HG03159 (cell line): Measurements from ENCODE around the gene RERG.
"Not testable (repeated sequence)": the region's sequence is repeated elsewhere in the genome, so short reads cannot be mapped to it uniquely, and the experiment has no call there.

Experiments
- ATAC-seq: cut with Tn5 transposase; IDR thresholded peaks from one replicate; pipeline ENCODE4 v1.9.1; 2021; ENCODE audit warnings: mild to moderate bottlenecking, moderate library complexity; ENCODE audit not compliant: unreplicated experiment

The RERG gene, protein sequence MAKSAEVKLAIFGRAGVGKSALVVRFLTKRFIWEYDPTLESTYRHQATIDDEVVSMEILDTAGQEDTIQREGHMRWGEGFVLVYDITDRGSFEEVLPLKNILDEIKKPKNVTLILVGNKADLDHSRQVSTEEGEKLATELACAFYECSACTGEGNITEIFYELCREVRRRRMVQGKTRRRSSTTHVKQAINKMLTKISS

DNA sequence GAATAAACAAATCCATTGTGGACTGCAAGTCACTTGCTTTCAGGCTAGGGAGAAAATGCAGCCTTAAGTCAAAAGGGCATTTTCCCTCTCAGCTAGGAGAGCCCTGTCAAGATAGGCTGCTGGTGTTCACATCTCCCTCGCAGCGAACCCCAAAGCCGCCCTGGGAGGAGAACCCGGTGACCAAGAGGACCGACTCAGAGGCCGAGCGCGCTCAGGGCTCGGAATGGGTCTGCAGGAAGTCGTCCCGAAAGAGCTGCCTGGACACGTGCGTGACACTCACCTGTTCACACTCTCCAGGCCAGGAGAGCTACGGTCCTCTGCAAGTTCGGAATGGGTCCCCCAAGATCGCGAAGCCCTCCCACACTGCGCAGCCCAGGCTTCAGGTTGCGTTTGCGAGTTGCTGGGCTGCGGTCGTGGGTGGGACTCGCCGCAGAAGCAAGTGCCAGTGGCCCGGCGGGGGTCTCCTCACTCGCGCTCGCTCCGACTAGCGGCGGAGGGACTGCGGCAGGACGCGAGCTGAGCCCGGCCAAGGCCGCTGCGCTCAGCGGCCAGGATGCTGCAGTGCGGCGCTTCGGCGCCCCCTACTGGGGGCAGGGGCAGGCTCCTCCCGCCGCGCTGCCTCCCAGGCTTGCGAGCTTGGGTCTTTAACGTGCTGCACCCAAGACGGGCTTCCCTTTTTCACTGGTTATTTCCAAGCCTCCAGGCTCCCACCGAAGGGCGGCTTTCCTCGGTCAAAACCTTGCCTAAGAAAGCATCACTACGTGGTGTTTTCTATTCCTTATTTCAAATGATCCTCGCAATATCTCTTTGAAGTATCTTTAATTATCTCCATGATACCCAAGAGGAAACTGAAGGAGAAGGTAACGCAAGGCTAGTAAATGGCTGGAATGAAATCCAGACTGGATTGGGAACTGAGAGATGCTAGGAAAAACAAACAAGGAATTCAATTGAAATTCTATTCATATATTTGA is at the start of gene RERG:
TSS of gene RERG (minus strand) at position 503 of the 971 bp plus-strand sequence. CDS start 3,928 bp downstream, outside the sequence.
- peak; percentile 98 for ATAC-seq

DNA sequence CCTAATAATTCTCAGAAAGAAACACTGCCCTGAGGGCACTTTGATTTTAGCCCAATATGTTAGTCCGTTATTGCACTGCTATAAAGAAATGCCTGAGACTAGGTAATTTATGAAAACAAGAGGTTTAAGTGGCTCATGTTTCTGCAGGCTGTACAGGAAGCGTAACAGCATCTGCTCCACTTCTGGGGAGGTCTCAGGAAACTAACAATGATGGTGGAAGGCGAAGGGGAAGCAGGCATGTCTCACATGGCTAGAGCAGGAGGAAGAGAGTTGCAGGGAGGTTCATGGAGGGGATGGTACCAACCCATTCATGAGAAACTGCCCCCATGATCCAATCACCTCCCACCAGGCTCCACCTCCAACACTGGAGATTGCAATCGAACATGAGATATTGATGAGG is 49.4 kb upstream of the RERG start:
- ATAC-seq = no peak

DNA sequence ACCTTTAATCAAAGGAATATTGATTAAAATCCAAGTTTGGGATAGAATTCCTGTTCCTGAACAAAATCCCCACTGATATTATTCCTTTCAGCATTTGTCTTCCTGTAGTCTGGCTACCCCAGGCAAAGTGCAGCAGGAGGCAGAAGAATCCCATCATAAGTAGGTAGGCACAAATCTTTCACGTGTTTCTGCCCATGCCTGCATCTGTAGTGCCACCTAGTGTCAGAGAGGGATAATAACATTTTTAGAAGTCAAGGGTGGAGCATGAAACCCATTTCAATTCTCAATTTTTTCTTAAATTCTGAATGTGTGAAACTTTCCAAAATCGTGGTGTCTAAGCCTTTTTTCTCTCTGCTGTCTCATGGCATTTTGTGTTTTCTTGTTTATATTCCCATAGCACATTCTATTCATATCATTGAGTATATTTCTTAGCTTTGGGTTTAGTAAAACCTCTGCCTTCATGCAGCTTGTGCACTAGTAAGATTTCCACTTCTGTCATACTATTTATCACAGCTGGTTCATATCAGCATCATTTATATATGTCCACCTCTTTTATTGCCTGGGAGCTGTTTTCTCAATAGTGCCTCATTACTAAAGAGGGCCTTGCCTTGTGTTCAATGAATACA is 47.8 kb upstream of the RERG start:
- ATAC-seq = peak; percentile 73

DNA sequence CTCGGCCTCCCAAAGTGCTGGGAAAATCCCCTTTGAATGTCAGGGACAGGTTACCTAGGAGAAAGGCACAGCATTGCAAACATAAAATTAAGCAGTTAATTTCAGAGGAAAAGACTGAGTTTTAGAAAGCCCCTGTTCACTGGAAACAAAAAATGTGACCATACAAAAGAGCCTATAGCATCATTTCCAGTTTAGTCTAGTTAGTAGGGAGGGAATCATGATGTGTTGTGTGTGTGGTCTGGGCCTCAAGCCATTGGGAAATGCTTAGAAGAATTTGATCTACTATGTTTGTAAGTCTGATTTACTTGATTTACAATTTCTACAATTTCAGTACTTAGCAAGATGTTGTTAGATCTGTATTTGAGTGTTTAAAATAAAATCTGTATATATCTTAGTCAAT is 47.1 kb upstream of the RERG start:
- ATAC-seq = no peak

DNA sequence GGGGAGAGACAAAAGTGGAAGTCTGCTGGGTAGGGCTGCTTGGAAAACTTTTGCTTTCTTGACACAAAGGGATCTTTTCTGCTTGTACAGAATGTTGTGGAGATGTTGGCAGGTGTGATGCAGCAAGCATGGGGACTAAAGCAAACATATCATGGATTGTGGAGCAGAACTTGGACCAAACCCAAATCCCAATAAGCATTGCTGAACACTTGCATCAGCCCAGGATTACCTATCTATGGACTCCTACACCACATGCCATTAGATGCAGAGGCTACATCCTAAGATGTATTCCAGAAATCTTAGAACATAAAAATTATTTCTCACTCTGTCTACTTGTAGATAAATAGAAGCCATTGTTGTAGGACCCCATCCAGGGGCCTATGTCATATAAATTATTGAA is 44.7 kb upstream of the RERG start:
- no peak for ATAC-seq

DNA sequence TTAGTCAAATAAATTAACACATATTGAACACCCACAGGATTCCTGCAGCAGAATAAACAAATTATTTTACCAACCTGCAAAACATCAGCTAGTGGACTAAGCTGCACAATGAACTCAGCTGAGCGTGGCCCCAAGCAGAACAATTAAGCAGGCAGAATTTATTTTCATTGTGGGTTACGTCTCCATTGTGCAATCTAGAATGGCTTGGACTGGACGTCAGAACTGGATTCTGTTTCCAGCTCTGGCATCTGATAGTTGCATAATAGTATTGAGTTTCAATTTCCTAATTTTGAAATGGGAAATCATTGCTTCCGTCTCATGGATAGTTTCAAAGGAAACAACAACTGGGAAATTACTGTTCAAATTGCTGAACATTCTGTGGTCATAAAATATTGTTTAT is 35.5 kb upstream of the RERG start:
- no peak for ATAC-seq

DNA sequence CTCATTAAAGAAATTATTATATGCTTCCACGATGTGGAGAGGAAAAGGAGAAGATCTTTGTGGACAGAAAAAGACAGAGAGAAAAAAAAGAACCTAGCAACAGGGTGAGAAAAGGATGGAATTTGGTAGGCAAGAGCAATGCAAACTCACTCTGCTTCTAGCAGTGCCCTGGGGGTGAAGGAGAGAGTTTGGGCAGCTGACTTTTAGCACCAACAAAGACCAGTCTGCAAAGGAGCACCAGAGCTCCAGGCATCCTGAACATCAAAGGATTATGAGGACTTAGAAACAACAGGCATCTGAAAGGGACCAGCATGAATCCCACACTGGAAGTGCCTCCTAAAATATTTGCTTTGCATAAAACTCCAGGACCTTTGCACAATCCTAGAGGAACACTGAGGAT is 32.8 kb upstream of the RERG start:
- ATAC-seq = no peak

DNA sequence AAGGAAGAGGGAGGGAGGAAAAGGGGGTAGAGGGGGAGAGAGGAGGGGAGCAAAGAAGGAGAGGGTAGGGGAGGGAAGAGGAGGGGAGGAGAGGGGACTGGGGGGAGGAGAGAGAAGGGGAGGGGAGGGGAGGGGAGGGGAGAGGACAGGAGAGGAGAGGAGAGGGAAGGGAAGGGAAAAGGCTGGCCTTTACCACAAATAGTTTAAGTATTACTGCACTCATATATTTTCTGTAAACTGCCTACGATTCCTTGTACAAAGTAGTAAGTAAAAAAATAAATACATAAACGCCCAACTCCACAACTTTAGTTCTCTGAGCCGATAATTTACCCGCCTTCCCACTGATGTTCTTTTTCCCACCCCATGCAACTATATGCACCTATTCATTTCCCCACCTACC is 23.7 kb upstream of the RERG start:
- ATAC-seq = no peak

DNA sequence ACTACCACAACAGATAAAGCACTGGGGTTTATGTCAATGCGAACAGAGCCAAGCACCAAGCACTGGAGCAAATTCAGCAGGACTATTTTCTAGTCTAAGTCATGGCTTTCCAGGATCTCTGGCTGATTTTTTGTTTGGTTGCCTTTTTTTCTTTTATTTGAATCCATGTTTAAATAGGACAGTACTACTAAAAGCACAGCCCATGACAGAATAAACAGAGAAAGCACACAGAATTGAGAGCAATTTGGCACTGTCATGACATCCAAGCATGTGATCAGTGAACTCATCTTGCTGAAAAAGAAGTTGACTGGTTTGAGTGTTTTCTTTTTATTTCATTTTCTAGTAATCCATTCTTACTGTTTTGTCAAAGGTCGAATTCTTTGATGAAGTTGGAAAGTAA is 23.1 kb upstream of the RERG start:
- no peak for ATAC-seq

DNA sequence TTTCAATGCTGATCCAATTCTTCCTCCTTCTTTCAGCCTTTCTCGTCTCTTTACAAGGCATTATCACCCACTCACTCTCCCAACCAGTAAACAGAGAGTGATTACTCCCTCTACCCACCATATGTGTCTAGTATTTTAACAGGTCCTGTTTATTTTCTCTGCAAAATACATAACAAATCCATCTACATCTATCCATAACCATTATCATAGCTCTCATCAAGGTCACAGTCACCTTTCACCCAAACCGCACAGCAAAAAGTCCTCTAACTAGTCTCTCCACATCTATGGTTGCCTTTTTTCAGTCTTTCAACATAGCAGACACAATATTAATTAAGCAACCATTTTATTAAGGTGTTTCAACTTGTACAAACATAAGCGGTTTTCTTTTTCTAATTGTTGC is 21.9 kb upstream of the RERG start:
- ATAC-seq = no peak

DNA sequence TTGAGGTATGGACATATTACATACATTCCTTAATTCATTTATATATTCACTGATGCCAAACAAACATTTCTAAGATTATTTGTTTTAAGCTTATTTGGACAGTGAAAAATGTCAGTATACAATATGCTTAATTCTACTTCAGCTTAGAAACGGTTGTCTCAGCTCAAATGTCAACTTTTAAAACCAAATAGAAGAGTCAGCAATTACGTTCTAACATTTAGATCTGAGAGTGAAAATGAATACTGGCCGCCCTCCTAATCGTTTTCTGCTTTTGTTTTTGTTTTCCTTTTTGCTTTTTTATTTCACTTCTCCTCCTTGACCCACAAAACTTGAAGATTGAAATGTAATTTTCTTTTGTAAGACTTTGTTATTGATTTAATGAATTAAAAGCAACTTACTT is 19.7 kb upstream of the RERG start:
- ATAC-seq = no peak

DNA sequence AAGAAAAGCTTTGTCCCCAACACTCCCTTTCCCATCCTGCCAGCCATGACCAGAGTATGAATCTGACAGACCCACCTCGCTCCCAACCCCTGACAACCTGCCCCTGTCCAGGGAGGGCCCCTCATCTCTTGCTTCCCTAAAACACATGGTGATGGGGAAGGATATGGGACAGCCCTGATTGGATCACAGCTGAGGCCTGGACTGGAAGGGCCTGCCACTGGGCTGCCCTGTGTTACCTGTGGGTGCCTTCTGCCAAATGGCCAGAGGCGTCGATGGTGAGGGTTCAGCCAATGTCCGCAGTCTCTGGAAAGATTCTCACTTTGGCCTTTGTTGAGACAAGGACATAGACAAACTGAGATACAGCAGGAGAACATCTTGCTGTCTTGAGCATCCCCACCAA is 13.3 kb upstream of the RERG start:
- ATAC-seq = no peak

DNA sequence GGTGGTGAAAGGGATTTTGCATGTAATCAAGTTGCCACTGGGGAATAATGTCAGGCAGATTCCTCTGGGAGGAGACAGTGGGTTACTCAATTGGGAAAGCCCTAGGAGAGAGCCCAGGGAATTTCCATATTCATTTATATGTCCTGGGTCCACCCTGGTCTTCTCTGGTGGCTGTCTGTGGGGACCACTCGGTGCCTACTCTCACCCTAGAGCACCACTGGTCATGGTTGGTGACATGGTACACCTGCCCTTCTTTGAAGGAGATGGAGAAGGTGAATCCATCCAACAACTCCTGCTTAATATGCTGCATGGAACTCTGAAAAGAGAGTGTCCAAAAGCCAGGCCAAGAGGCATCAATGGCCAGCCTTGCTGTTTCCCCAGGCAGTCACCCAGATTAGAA is 12.8 kb upstream of the RERG start:
- ATAC-seq = no peak

DNA sequence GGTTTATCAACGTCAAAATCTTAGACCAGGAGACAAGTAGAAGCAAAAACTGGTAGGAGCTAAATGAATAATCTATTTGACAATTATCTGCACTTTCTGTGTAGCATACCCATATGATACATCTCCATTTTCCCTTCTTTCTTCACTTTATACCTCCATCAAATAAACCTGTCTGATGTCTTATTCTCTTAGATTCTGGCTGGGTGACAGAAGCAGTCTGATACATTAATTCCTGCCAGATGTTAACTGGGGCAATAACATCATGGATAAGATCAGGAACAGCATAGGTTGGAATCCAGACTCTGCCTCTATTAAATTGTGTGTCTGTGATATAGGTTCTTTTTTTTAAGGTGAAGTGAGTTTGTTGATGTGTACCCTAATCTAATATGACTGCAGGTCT is 11.7 kb upstream of the RERG start:
- ATAC-seq = no peak

DNA sequence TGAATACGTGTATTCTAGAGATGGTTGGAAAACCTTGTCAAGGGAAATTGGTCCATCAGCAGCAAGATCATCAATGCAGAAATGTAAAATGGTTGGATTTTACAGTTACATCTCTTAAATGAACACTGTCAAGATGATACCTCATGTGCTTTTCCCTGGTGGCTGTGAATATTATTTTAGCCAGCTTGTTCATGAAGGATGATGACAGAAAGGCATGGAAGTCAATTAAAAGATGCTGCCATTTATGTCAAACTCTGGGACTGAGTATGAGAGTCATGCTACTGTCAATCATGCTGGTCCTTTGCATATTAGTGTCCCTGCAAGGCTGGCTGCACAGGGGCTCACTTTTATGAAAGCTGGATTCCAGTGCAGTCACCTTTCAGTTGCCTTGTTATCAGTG is 10.3 kb upstream of the RERG start:
- no peak for ATAC-seq

DNA sequence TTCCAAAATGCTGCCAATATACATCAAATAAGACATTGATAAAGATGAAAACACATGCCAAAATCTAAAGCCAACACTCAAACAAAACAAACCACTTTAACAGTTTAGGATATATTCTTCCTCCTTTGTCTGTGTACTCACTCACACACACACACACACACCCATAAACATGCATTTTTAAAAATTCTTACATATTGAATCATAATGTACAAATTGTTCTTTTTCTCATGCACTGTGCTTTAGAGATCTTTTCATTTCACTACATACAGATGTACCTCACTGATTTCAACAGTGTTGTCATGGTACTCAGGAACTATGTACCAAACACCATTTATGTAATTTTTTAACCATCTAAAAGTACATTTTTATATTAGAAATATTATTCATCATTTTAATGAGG is 9.5 kb upstream of the RERG start:
- no peak for ATAC-seq

DNA sequence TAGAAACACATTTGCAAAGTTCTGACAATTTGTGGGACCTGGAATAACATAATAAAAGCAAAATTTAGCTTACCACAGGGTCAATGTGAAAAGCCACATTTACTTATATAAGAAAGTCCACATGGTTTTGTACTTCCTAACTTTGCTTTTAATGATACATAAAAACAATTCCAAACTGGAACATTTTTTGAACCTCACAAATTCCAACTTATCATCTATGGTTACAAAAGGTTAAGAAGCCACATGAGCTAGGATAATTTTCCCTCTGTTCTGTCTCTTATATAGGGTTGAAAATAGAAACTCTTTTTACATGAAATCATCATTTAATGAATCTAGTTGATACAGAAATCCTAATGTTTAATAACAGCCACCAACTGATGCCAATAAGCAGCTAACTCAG is 8.9 kb upstream of the RERG start:
- no peak for ATAC-seq

DNA sequence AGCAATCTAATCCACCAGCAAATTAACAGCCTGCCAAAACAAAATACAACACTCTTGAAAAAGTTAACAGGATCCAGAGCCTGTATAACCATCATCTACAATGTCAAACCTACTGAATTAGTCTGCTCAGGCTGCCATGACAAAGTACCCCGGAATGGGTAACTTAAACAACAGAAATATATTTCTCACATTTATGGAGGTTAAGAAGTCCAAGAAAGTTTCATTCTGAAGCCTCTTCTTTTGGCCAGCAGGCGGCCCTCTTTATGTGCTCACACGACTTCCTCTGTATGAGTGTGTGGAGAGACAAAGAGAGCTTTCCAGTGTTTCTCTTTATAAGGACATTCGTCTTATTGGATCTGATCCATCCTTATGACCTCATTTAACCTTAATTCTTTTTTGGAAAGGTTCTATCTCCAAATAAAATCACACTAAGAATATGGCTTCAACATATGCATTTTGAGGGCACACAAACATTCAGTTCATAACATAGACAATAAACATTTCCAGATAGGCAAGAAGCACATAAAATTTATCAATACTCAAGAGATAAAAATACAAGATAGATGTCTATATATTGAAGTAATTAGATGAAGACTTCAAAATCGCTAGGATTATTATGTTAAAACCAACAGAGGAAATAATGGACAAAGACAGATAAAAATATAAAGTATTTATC is 5.9 kb upstream of the RERG start:
- peak; percentile 51 for ATAC-seq

DNA sequence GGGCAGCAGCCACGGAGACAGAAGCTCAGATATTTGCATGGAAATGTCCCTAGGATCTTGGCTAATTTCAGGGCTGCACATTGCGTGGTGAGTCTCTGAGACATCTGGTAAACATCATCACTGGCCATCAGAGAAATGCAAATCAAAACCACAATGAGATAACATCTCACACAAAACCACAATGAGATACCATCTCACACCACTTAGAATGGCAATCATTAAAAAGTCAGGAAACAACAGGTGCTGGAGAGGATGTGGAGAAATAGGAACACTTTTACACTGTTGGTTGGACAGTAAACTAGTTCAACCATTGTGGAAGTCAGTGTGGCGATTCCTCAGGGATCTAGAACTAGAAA is 4.6 kb upstream of the RERG start:
- ATAC-seq = not testable (repeated sequence)

DNA sequence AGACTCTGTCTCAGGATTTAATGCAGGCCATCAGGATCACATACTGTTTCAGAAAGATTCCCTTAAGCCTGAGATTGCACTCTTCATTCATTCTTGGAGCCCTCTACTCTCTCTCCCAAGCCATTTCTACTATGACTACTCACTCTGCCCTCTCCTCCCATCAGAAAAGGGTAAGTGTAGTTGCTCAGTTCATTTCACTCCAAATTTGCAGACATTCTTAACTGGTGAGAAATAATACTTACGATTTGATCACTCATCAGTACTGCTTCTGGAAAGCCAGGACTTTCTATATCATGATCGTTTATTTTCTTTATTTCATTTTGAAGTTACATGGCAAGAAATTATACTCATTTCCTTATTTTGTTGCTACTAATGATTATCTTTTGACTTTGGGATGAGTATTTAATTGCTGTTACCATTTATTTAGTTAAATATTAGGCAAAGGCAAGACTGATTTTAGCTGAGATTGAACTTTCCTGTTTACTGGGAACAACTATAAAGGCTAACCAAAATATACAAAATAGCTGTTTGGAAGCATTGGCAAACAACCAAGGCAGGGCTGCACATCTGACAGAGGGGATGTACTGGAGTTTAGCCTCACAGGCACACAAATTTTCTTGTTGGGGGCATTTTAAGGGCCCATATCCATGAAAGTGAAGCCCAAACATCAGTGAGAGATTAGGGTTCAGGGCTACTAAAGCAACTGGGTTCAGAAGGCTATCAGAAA is 4.1 kb upstream of the RERG start:
- no peak for ATAC-seq

DNA sequence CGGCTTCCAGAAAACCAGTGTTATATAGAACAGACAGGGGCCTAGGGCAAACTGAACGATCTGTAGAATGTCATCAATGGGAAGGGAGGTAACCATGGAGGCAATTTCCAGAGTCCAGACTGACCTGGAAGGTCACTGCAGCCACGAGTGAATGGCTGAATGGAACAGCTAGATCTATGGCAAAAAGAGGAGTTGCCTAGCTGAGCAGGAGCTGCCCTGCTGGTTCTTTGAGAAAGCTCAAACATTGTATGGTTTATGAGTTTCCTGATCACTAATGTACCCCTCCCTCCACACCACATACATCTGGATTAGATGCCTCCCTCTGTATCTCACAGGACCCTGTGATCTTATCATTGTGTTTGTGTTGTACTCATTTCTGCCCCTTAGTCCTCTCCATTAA is 1.0 kb upstream of the RERG start:
- ATAC-seq = no peak
